Measurements from ENCODE around the gene DENND5A.
A peak's percentile ranks its signal among the peaks of the same experiment; 100 is the strongest.

The DENND5A gene

DNA sequence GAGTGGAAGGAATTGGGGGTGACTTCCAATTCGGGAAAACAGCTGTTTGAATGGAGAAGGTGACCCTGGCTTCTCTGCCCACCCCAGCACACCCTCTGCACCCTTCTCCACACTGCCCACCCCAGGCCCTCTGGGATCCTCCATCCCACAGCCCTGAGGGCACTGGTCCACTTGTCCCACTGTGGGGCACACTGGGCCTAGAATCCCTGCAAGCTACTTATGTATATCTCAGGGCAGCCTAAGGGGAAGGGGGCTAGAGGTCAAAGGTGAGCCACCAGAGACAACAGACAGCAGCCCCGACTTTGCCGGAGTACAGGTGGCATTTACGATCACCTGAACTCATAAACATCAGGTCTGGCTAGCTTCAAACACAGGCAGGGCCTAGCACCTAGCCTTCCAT, 173.1 kb downstream of the DENND5A start:
- no peaks in the 10 kb centered on the region for H3K9me3 ChIP-seq (ENCODE audit: control insufficient read depth, insufficient read depth, low read length)
- peaks cover 48% of the 10 kb centered on the region for H3K27me3 ChIP-seq (ENCODE audit: control insufficient read depth, low read length)
- no peak overlapping the region for H3K27ac ChIP-seq (ENCODE audit: low read depth, low read length)
- H3K4me3 ChIP-seq (ENCODE audit: low read length) = no peak overlapping the region
- H3K79me2 ChIP-seq (ENCODE audit: control insufficient read depth, low read length) = no peaks in the 10 kb centered on the region
- H3F3A ChIP-seq (ENCODE audit: control insufficient read depth, insufficient read depth) = no peaks in the 10 kb centered on the region
- no peaks in the 10 kb centered on the region for H3K36me3 ChIP-seq (ENCODE audit: control insufficient read depth, low read length)
- no peaks in the 10 kb centered on the region for H3K9me2 ChIP-seq (replicated peaks; ENCODE audit: control insufficient read depth, low read length)
- no peak for TF ChIP-seq EZH2phosphoT487 (IDR thresholded peaks at IDR 0.05; ENCODE audit: borderline replicate concordance, low read length)
- TF ChIP-seq, protein P1, sequence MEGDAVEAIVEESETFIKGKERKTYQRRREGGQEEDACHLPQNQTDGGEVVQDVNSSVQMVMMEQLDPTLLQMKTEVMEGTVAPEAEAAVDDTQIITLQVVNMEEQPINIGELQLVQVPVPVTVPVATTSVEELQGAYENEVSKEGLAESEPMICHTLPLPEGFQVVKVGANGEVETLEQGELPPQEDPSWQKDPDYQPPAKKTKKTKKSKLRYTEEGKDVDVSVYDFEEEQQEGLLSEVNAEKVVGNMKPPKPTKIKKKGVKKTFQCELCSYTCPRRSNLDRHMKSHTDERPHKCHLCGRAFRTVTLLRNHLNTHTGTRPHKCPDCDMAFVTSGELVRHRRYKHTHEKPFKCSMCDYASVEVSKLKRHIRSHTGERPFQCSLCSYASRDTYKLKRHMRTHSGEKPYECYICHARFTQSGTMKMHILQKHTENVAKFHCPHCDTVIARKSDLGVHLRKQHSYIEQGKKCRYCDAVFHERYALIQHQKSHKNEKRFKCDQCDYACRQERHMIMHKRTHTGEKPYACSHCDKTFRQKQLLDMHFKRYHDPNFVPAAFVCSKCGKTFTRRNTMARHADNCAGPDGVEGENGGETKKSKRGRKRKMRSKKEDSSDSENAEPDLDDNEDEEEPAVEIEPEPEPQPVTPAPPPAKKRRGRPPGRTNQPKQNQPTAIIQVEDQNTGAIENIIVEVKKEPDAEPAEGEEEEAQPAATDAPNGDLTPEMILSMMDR (IDR thresholded peaks at IDR 0.05; ENCODE audit: low read depth, low read length, poor library complexity, severe bottlenecking) = no peak
- H4K20me1 ChIP-seq (ENCODE audit: control insufficient read depth, insufficient read depth, low read depth, low read length) = no peaks in the 10 kb centered on the region
- no peak overlapping the region for H3K4me2 ChIP-seq (ENCODE audit: low read length)
- no peaks in the 10 kb centered on the region for H3K4me1 ChIP-seq (ENCODE audit: control insufficient read depth, low read length)

DNA sequence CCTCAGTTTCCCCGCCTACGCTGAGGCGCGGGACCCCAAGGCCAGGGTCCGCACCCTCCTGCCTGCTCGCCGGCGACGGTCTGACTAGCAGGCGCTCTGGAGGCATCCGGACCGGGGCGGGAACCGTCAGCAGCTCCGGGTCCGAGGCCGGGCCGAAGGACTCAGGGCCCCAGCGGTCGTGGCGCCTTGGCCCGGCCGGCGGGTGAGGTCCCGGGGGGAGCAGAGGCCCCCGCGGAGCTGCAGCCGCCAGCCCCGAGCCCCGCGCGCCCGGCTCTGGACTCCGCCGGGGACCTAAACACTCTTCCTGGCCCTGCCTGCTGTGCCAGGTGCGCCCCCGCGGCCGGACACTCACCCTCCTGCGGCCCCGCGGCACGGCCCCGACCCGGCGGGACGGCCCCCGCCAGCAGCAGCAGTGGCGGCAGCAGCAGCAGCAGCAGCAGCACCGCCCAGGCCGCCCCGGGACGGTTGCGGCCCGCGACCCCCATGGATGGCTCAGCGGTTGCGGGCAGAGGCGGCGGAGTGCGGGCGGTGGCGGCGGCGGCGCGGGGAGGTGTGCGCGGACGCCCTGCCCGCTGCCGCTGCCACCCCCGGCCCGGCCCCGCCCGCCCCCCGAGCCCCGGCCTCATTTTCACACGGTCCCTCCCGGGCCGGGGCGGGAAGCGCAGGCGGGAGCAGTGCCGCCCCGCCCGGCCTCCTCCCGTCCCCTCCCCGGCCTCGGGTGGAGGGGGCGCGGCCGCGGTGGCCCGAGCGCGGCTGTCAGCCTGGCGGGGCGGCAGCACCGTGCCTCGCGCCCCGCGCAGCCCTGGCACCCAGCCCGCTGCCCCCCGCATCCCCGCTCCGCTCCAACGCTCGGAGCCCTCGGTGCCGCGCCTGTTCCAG, 173.9 kb downstream of the DENND5A start, which contains the start of gene SCUBE2:
SCUBE2 (minus strand) TSS at position 556 of the 879 bp plus-strand sequence; CDS start at position 485, 71 bp downstream.
- H3F3A ChIP-seq (ENCODE audit: control insufficient read depth, insufficient read depth) = no peaks in the 10 kb centered on the region
- no peaks in the 10 kb centered on the region for H3K4me1 ChIP-seq (ENCODE audit: control insufficient read depth, low read length)
- H3K36me3 ChIP-seq (ENCODE audit: control insufficient read depth, low read length) = no peaks in the 10 kb centered on the region
- H3K27ac ChIP-seq (ENCODE audit: low read depth, low read length) = no peak within 1 kb of the TSS
- TF ChIP-seq EZH2phosphoT487 (IDR thresholded peaks at IDR 0.05; ENCODE audit: borderline replicate concordance, low read length) = peak; percentile 32; the same call in 1 of the 2 replicates
- TF ChIP-seq, protein P1 (IDR thresholded peaks at IDR 0.05; ENCODE audit: low read depth, low read length, poor library complexity, severe bottlenecking) = no peak
- H3K4me2 ChIP-seq (ENCODE audit: low read length) = no peak within 1 kb of the TSS
- no peaks in the 10 kb centered on the region for H3K79me2 ChIP-seq (ENCODE audit: control insufficient read depth, low read length)
- H3K4me3 ChIP-seq (ENCODE audit: low read length) = no peak within 1 kb of the TSS
- H4K20me1 ChIP-seq (ENCODE audit: control insufficient read depth, insufficient read depth, low read depth, low read length) = no peaks in the 10 kb centered on the region
- H3K9me3 ChIP-seq (ENCODE audit: control insufficient read depth, insufficient read depth, low read length) = no peaks in the 10 kb centered on the region
- H3K27me3 ChIP-seq (ENCODE audit: control insufficient read depth, low read length) = peaks cover 48% of the 10 kb centered on the region
- H3K9me2 ChIP-seq (replicated peaks; ENCODE audit: control insufficient read depth, low read length) = no peaks in the 10 kb centered on the region

DNA sequence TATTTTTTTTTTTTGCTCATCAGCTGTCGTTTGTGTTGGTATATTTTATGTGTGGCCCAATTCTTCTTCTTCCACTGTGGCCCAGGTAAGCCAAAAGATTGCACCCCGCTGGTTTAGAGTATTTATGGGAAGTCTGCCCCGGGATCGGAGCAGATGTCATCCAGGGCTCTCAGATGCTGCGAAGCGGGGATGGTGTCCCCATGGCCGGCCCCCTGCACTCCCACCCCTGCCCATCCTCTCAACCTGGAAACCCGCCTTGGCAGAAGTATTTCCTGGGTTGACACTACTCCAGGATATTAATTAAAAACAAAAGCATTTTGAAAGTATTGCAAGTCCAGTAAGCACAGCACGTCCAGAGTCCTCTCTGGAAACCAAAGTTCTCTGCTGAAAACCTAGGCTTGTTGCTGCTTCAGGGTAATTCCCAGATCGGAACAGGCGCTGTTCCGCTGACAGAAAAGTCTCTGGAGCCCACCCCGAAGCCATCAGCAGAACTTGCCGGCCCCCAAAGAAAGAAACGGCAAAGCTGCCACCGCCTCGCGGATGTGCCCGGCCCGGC, 174.6 kb downstream of the DENND5A start:
- Histone ChIP-seq H3K9me3 (ENCODE audit: control insufficient read depth, insufficient read depth, low read length) (no peaks in the 10 kb centered on the region), H3F3A (ENCODE audit: control insufficient read depth, insufficient read depth) (no peaks in the 10 kb centered on the region), H3K79me2 (ENCODE audit: control insufficient read depth, low read length) (no peaks in the 10 kb centered on the region), H3K4me2 (ENCODE audit: low read length) (no peak overlapping the region), H3K9me2 (replicated peaks; ENCODE audit: control insufficient read depth, low read length) (no peaks in the 10 kb centered on the region), H3K4me1 (ENCODE audit: control insufficient read depth, low read length) (no peaks in the 10 kb centered on the region), H4K20me1 (ENCODE audit: control insufficient read depth, insufficient read depth, low read depth, low read length) (no peaks in the 10 kb centered on the region), H3K36me3 (ENCODE audit: control insufficient read depth, low read length) (no peaks in the 10 kb centered on the region), H3K4me3 (ENCODE audit: low read length) (no peak overlapping the region), H3K27ac (ENCODE audit: low read depth, low read length) (no peak overlapping the region), H3K27me3 (ENCODE audit: control insufficient read depth, low read length) (peaks cover 48% of the 10 kb centered on the region)
- TF ChIP-seq EZH2phosphoT487 (IDR thresholded peaks at IDR 0.05; ENCODE audit: borderline replicate concordance, low read length) = peak; percentile 64; the same call in 1 of the 2 replicates
- TF ChIP-seq, protein P1 (IDR thresholded peaks at IDR 0.05; ENCODE audit: low read depth, low read length, poor library complexity, severe bottlenecking) = no peak

Measured in DOHH2 (cell line).